C4-2B (cell line): ENCODE results near the gene DIS3.

Experiments used
- ZFX ChIP-seq: fragments of 450-650 bp; IDR thresholded peaks from 2 replicates; pipeline ENCODE4 v1.6.1; 2017
- TF ChIP-seq, protein P1 (sequence below): fragments of 450-650 bp; conservative IDR thresholded peaks from 2 replicates; pipeline ENCODE4 v1.5.1; 2017; ENCODE audit warnings: mild to moderate bottlenecking

DNA sequence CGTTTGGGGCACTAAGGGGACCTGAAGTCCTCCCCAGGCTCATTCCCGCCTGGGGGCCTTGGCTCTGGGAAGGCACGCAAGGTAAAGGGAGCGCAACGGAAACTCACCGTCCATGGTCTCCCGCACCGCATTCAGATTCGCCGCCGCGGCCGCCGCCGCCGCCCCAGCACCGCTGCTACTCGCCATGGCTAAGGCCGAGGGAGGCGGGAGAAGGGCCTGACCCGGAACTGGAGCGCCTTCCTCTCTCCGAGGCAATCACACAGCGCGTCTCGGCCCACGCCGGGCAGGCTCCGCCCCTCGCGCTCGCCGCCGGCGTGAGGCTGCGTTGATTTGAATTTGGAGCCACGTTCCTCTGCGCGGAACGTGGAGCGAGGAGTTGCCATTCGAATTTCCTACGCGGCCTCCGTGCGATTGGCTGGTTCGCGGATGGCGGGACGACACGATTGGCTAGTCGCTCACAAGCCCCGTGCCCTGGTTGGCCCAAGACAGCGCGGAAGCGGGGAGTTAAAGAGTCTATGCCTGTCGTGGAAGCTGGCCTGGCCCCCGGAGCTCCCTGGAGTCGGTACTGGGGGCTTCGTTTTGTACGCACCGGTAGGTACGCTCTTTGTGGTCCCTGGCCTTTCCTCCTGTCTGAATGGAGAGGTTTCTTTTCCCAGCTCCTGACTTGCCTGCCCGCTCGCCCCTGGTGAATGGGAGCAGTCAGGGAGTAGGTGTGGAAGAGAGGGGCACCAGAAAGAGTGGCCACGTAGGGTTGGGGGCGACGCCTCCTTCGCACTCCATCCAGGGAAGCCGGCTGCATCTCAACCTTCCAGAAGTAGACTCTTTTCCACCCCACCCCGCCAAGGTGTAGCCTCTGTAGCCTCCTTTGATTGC lies 54.0 kb downstream of the DIS3 start, which contains the start of the genes BORA and MZT1:
- TF ChIP-seq, protein P1, sequence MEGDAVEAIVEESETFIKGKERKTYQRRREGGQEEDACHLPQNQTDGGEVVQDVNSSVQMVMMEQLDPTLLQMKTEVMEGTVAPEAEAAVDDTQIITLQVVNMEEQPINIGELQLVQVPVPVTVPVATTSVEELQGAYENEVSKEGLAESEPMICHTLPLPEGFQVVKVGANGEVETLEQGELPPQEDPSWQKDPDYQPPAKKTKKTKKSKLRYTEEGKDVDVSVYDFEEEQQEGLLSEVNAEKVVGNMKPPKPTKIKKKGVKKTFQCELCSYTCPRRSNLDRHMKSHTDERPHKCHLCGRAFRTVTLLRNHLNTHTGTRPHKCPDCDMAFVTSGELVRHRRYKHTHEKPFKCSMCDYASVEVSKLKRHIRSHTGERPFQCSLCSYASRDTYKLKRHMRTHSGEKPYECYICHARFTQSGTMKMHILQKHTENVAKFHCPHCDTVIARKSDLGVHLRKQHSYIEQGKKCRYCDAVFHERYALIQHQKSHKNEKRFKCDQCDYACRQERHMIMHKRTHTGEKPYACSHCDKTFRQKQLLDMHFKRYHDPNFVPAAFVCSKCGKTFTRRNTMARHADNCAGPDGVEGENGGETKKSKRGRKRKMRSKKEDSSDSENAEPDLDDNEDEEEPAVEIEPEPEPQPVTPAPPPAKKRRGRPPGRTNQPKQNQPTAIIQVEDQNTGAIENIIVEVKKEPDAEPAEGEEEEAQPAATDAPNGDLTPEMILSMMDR = no peak
- no peak for TF ChIP-seq ZFX
